ENCODE measurements around the gene EIF3L.
"Not testable (repeated sequence)": the region's sequence is repeated elsewhere in the genome, so short reads cannot be mapped to it uniquely, and the experiment has no call there.

The EIF3L gene

GRCh38 chr22:37849089-37849751, at the start of gene EIF3L:
Gene EIF3L, plus strand, starts transcription at chr22:37849419. Its CDS starts 31 bp downstream, at chr22:37849450.
- peak; percentile 75 to 84 for DNase-seq (ENCODE audit: low read depth in 1 of 2, low spot score in 1 of 2)

- DNase-seq (ENCODE audit: low read depth in 1 of 2, low spot score in 1 of 2), result not testable (repeated sequence)
These were observed 49.2 kb upstream of the EIF3L start for GRCh38 chr22:37799979-37800378.

GRCh38 chr22:37801946-37802309, 47.3 kb upstream of the EIF3L start:
- DNase-seq (ENCODE audit: low read depth in 1 of 2, low spot score in 1 of 2), result no peak

GRCh38 chr22:37802310-37803194, 46.7 kb upstream of the EIF3L start:
- DNase-seq (ENCODE audit: low read depth in 1 of 2, low spot score in 1 of 2), result no peak

GRCh38 chr22:37803195-37803638, 46.0 kb upstream of the EIF3L start:
- DNase-seq (ENCODE audit: low read depth in 1 of 2, low spot score in 1 of 2), result no peak

- no peak for DNase-seq (ENCODE audit: low read depth in 1 of 2, low spot score in 1 of 2)
These were observed 45.4 kb upstream of the EIF3L start for GRCh38 chr22:37803639-37804351.

GRCh38 chr22:37804352-37804880, 44.8 kb upstream of the EIF3L start:
- DNase-seq (ENCODE audit: low read depth in 1 of 2, low spot score in 1 of 2), result no peak

GRCh38 chr22:37804881-37805809, 44.1 kb upstream of the EIF3L start:
- peak; percentile 56 for DNase-seq (ENCODE audit: low read depth in 1 of 2, low spot score in 1 of 2)

- DNase-seq (ENCODE audit: low read depth in 1 of 2, low spot score in 1 of 2), result no peak
These were observed 43.4 kb upstream of the EIF3L start for GRCh38 chr22:37805810-37806277.

GRCh38 chr22:37806409-37807333, 42.5 kb upstream of the EIF3L start:
- no peak for DNase-seq (ENCODE audit: low read depth in 1 of 2, low spot score in 1 of 2)

GRCh38 chr22:37807410-37808293, 41.6 kb upstream of the EIF3L start, which contains the start of gene GCAT:
Gene GCAT, plus strand, starts transcription at chr22:37807934. Its CDS starts 34 bp downstream, at chr22:37807968.
- peak; percentile 75 to 85 for DNase-seq (ENCODE audit: low read depth in 1 of 2, low spot score in 1 of 2)

- DNase-seq (ENCODE audit: low read depth in 1 of 2, low spot score in 1 of 2), result no peak
These were observed 40.9 kb upstream of the EIF3L start for GRCh38 chr22:37808294-37808657.

GRCh38 chr22:37809672-37810333, 39.4 kb upstream of the EIF3L start:
- no peak for DNase-seq (ENCODE audit: low read depth in 1 of 2, low spot score in 1 of 2)

- DNase-seq (ENCODE audit: low read depth in 1 of 2, low spot score in 1 of 2), result no peak
These were observed 37.4 kb upstream of the EIF3L start for GRCh38 chr22:37811867-37812266.

- DNase-seq (ENCODE audit: low read depth in 1 of 2, low spot score in 1 of 2), result no peak
These were observed 36.1 kb upstream of the EIF3L start for GRCh38 chr22:37812869-37813678.

- DNase-seq (ENCODE audit: low read depth in 1 of 2, low spot score in 1 of 2), result no peak
These were observed 33.6 kb upstream of the EIF3L start for GRCh38 chr22:37815593-37815992.

Measured in activated CD4-positive, alpha-beta T cell treated with anti-CD3 and anti-CD28 coated beads, Interleukin-2, amount 50 U/mL, for 24 hours (primary cell).